Caki2 (cell line): ENCODE measurements around the gene BMP7. TPM values are rescaled to one million over a fixed set of nuclear protein-coding genes. Genes with fewer than 3 reads are reported as not detected.

Experiments
- DNase-seq: peaks from one replicate; pipeline ENCODE4 v3.0.0-alpha.2; 2015; ENCODE audit warnings: low read depth
- in situ Hi-C: cut with HindIII; loops from 2 replicates; pipeline ENCODE4 v1.10.0; 2016; ENCODE audit warnings: low sequenced_read_pairs, low pct_unique_long_range_greater_than_20kb, mixed read lengths
- total RNA-seq: library from RNA; depleted of rRNA; stranded (reverse); fragments of >200 nt; shearing (Covaris generic); gene quantifications from 2 replicates; pipeline ENCODE4 v1.2.3, GENCODE V29; 2014; ENCODE audit warnings: low replicate concordance; rRNA removed

BMP7 gene
- total RNA-seq: 0.24 TPM in 1 of 2 replicates, not detected in the other

DNA sequence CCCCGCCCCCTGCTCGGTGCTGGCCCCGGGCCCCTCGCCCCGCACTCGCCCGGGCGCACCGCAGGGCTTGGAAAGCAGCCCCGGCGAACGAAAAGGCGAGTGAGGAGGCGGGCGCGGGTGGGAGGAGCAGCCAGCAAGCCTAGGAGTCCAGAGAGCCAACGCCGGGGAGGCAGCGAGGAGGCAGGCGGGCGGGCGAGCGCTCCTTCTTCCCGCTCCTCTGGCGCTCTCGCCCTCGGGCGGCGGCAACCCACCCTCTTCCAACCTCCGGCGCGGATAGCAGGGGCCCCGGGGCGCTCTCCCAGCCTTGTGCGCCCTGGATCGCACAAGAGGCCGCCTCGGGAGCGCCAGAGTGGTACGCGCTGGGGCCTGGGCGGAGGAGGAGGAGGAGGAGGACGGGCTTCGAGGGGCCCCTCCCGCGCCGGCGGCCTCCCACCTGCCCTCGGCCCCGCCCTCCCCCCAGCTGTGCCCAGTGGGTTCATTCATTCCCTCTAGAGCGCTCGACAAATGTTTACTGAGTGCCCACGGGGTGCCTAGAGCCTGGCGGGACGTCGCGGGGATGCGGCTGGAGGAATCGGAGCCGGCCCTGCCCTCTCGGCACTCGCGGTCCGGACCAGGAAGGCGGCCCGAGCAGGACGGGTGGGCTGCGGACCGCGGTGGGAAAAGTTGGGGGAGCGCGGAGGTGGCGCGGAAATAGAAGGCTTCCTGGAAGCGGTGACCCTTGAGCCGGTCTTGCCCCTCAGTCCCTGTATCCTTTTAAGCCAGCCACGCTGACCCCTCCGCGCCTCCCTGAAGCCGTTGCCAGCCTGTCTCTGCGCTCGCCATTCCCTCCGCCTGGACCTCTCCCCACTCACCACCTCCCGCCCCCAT is at the start of gene BMP7:
Gene BMP7 (minus strand): TSS at position 351 of the 867 bp plus-strand sequence. CDS start 519 bp downstream, outside the sequence.
- in situ Hi-C loops: no loop called here
- DNase-seq: peak; percentile 36

DNA sequence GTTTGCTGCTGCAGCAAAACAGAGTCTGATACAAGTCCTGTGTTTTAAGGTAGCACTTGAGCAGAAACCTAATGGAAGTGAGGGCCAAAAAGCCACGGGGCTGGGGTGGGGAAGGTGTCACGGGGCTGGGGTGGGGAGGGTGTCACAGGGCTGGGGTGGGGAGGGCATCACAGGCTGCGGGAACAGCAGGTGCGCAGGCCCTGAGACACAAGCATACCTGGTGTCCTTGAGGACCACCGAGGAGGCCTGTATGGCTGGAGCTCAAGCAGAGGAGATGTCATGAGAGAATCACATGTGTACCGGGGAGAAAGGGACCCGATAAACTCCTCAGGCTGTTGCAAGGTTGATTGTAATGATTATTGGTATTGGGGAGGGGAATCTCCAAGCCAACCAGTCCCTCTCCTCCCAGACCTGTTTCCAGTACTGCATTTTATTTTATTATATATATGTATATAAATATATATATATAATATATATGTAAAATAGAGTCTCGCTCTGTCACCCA is 49.6 kb upstream of the BMP7 start:
- DNase-seq: no peak
- in situ Hi-C loops: no loop called here

DNA sequence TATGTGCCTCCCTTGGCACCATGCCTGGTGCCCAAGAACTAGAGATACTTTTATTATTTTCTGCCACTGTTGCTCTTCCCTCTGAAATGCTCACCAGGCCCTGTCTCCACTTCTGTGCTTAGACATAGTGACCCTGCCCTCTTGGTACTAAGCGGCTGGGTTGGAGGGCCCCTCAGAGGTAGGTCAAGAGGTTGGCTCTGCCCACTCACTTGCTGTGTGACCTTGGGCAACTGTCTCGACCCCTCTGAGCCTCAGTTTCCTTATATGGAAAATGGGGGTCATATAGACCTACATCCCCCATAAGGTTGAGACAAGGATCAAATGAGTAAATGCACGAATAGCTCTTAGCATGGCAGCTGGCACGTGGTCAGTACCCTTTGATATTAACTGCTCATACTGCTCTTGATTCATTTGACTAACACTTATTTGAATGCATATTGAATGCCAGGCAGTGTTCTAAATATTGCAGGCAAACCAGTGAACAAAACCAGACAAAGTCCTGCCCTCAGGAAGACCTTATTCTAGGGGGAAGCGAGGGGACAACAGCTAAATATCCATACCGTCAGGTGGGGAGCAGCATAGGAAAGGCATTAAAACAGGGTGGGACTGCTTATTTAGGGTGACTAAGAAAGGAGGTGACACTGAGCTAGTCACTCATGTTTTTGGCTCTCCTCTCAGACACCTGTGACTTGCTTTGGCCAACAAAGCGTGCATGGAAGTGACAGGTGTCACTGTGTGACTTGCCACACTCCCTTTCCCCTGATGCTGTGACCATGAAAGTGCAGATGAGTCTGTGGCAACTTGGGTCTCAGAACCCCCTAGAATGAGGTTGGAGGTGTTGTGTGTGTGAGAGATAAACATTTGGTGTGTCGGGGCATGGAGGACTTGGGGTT is 48.9 kb upstream of the BMP7 start:
- in situ Hi-C loops: no loop called here
- no peak for DNase-seq

DNA sequence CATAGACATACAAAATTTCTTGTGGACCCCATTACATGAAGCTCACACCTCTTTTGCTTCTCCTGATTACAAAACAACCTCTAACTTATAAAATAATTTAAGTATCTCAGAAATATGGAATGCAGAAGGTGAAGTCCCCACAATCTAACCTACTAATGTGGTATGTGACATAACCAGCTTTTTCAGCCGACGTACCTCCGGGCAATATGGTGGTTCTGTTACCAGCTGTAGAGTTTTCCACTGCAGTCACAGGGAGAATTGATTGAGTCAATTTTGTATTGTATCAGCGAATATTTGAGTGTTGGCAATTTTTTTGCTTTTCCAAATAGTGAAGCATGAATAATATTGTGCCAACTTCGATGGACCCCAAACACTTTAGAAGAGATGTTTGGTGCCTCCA is 47.5 kb upstream of the BMP7 start:
- no peak for DNase-seq
- in situ Hi-C loops: no loop called here

DNA sequence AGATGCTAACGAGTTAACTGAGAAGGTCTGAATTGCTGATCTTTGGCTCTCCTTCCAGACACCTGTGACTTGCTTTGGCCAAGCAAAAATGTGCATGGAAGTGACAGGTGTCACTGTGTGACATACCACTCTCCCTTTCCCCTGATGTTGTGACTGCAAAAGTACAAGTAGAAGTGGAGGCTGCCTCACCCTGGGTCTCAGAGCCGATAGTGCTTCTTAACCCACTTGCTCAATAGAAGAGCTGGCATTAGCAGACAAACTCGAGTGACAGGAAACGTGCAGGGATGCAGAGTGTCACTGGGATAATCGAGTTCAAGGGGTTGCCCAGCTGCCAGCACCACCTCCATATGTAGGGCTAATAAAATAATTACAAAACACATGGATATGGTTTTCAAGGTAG is 46.8 kb upstream of the BMP7 start:
- no peak for DNase-seq
- in situ Hi-C loops: no loop called here

DNA sequence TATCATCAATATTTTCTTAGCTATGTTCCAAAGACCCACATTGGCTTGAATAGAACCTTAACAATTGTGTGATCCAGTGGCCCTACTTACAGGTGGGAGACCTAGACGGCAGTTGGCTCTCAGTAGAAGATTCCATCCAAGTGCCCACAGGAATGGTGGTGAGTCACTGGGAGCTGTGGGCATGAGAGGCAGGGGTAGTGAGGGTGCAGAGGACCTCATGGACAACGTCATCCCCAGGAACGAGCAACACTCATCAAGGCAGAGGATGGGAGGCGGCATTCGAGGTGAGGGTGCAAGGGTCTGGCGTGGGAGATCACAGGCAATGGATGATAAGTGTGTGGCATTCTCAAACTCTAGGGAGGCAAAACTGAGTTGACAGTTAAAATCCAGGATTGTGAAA is 45.7 kb upstream of the BMP7 start:
- in situ Hi-C loops: no loop called here
- DNase-seq: no peak

DNA sequence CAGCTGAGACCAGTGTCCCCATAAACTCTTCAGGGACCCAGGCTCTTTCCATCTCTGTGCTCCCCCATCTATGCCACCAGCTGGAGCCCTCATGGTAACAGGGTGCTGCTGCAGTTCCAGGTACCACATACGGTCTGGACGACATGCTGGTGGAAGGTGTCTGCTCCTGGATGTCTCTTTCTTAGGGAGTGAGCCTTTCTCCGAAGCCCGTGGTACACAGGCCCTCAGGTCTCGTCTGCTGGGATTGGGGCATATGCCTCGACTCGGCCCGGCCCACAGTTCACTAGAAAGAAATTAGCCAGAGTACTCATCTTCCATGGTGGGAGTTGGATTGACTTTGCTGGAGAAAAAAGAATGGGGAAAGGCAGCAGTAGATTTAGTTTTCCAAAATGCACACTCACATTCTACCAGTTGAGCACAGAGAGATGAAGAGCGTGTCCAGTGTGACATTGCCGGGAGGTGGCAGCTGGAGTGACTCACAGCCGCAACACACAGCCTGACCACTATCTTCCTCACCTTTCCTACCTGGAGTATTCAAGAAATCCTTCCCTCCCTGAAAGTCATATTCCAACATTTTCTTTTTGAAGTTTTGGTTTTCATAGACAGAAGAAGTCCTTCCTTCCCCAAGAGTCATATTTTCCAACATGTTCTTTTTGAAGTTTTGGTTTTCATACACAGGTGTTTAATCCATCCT is 44.5 kb upstream of the BMP7 start:
- DNase-seq: no peak
- in situ Hi-C loops: no loop called here

DNA sequence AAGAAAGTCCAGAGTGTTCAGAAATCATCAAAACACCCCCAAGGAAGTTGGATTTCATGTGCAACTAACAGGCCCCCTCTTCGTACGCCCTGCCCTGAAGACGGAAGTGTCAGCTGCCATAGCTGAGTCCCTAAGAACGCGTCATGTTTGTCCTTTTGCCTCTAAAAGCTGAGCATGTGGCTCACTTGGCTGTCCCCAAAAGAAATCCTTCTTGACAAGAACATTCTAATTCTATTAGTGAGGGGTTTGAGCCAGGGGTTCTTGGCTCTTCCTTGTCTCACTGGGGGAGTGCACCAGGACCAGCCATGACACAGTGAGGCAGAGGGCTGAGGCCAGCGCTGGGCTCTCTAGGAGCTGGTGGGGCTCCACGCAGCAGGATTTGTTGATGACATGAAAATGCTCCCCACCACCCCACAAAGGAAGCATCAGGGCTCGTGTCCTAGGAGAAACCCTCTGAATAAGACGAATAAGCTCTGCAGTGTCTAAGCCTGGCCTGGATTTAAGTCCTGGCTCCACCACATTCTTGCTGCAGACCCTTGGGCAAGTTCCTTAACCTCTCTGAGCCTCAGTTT is 43.2 kb upstream of the BMP7 start:
- in situ Hi-C loops: no loop called here

DNA sequence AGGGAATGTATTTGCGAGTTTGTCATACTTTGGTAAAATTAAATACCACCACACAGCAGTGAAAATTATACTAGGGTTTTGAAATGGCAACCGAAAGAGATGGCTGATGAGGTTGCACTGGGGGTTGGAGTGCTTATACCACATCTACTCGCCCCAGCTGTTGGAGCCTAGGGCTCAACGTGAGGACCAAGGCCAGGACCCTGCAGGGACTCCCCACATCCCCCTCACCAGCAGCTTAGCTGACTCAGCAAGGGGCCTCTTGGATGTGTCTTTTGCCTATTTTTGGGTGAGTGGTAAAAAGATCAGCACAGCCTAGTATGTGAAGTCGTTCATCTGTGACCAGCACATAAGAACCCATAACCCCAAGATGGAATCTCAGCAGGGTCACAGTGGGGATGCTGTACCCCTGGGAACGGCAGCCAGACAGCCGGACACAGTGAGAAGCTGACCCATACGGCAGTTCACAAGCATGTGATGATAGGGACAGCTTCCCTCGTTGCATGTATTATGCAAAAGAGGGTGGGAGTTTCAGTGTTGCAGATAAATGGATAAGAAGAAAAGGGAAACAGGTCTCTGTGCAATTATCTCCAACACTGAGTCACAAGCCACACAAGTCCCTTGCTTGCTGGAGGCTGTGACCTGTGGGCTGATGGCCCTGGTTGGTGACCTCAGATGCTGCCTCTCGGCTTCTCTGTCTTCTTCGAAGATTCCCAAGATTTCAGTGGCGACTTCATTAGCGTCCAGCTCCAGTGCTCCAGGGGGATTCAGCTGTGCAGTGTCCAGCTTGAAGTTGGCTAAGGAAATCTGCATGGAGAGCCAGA is 42.2 kb upstream of the BMP7 start:
- in situ Hi-C loops: no loop called here
- no peak for DNase-seq

More for the DNA sequence above, 43.2 kb upstream of the BMP7 start:
- no peak for DNase-seq

DNA sequence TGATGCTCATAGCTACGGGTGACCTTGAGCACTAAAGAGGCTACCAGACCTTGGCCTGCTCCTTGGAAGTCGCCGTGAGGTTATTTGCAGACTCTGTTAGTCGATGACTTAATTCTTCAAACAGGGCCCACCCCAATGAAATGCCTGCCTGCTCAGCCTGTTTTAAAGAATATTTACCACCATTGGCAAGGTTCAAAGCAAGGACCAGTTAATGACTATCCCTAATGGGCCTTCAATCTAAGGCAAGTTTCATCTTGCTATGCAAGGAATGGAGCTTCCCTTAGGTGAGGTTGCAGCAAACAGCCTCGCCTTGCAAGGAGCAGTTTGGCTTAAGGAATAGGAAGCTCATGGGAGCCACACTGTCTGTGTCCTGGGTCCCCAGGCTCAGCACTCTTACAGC is 40.3 kb upstream of the BMP7 start:
- no peak for DNase-seq
- in situ Hi-C loops: no loop called here

DNA sequence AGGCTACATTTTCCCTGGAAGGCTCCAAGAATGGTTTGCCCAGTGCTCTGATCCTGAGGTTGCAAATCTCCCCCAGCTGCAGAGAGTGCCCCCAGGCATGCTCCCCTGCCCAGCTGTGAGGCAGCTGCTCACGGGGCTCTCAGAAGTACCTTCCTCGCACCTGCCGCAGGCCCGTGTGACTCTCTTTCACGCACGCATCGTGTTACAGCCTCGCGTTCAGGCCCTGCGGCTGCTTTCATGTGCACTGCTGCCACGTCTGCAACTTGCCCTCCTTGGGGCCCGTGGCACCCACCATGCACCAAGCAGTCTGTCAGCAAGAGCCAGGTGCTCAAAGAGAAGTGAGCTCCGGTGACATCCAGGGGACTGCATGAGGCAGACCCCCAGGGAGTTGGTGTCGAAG is 34.6 kb upstream of the BMP7 start:
- DNase-seq: no peak
- in situ Hi-C loops: no loop called here

DNA sequence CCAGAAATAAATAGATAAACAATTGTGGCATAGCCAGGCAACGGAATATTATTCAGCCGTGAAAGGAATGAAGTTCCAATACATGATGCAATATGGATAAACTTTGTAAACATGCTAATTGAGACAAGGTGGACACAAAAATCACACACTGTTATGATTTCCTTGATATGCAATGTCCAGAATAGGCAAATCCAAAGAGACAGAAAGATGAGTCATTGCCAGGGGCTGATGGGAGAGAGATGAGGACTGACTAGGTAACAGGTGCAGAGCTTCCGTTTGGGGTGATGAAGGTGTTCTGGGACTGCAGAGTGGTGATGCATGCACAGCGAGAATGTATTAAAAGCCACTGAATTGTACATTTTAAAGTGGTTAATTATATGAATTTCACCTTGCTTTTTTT is 32.0 kb upstream of the BMP7 start:
- in situ Hi-C loops: no loop called here
- DNase-seq: no peak

DNA sequence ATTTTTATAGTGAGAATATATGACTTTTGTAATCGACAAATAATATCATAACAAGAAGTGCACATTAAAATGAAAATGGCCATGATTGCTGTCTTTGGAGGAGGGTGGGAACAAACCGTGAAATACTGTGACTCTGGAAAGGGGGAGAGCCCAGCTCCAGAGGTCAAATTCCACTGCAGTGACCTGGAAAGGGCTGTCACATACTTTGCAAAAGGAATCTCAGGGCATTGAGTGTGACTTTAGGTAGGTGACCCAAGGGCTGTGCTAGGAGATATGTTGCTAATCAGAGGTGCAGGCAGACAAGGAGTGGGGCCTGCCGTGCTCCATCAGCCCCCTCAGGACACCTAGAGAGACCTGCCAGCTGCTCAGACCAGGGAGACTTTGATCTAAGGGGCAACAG is 28.1 kb upstream of the BMP7 start:
- in situ Hi-C loops: no loop called here
- DNase-seq: no peak

DNA sequence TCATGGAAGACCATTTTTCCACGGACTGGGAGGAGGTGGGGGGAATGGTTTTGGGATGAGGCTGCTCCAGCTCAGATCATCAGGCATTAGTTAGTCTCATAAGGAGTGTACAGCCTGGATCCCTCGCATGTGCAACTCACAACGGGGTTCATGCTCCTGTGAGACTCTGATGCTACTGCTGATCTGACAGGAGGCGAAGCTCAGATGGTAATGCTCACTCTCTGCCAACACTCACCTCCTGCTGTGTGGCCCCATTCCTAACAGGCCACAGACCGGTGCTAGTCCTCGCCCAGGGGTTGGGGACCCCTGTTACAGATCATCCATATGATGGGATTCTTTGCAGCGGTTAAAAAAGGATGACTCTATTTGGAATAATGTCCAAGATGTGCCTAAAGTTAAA is 27.6 kb upstream of the BMP7 start:
- in situ Hi-C loops: no loop called here

DNA sequence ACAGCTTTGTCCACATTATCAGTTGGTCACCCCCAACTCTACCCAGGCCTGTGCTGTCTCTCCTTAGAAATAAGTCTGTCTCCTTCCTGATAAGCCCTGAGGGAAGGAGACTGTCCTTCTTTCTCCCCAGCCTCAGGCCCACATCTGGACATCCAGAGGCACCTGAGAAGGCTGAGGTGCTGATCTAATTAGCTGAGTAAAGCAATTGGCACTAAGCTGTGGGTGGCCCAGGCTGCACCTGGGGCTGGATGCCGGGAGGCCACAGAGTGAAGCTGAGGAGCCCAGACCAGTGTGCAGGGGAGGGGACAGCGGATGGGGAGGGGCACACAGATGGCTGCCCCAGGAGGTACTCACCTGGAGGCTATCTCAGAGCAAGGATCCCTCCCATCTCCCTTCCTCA is 26.2 kb upstream of the BMP7 start:
- in situ Hi-C loops: no loop called here
- no peak for DNase-seq

More for the DNA sequence above, 27.6 kb upstream of the BMP7 start:
- DNase-seq: no peak

DNA sequence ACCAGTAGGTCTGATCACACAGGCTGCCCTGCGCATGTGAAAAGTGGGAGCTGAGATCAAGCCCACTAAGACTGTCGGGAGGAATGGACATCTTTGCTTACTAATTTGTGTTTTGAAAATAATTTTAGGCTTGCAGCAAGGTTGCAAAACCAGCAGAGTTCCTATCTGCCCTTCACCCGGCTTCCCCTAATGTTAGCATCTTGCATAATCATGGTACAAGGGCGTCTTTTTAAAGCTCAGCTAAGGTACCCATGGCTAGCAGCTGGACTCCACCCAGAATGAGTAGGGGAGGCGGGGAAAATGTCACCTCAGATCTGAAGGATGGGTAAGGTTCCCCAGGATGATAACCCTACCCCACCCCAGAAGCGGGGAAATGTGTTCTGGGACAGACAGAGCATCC is 25.3 kb upstream of the BMP7 start:
- in situ Hi-C loops: no loop called here
- DNase-seq: no peak

DNA sequence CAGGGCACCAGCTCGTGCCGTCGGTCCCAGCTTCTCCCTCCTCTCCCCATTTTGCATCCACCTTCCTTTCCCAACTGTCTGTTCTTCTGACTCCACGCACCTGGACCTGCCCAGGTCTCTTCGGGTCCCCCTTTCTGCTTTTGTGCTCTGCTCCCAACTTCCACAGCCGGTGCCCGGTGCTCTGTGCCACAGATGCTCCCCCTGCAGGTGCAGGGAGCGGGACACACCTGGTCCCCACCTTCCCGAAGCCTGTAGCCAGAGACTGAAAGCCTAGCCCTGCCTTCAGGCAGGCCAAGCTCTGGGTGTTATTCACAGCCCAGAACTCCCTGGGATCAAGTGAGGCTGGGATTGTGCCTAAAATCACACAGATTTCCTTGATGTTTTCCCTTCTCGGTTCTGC is 24.6 kb upstream of the BMP7 start:
- DNase-seq: no peak
- in situ Hi-C loops: no loop called here

DNA sequence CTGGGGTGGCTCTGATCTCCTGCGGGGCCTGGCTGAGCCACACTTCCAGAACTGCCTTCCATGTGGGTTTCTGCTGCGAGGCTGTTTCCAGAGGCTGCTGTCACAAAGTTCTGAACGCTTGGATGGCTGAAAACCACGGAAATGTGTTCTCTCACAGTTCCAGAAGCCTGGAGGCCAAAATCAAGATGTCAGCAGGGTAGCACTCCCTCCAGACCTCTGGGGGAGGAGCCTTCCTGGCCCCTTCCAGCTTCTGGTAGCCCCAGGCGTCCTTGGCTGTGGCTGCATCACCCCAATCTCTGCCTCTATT is 23.7 kb upstream of the BMP7 start:
- DNase-seq: no peak
- in situ Hi-C loops: no loop called here
